ENCODE data around the gene C1orf198. TPM values are rescaled to one million over a fixed set of nuclear protein-coding genes. Genes with fewer than 3 reads are reported as not detected.

C1orf198 gene
- total and polyA plus RNA-seq, 2 of the 8 experiments (the other 6 are each of a cell fraction or from before 2014, with no cell fraction given) = 30.6 to 45.0 TPM

- H2BK15ac ChIP-seq (ENCODE audit: low read length) = no peak overlapping the region
- DNase-seq (ENCODE audit: low read depth in 1 of 2, low spot score in 2 of 2) (no peak), FAIRE-seq (no peak)
- H3K4ac ChIP-seq (replicated peaks; ENCODE audit: insufficient read length, low read depth, low read length) = no peak overlapping the region
- no peak overlapping the region for H2AK5ac ChIP-seq (ENCODE audit: low read depth, low read length)
- H3K36me3 ChIP-seq (ENCODE audit: control insufficient read depth in 2 of 4, insufficient read depth in 4 of 4, low read length in 3 of 4) = no peaks in the 10 kb centered on the region
- H3K23ac ChIP-seq (ENCODE audit: insufficient read length) = no peak overlapping the region
- no peaks in the 10 kb centered on the region for H3K23me2 ChIP-seq (ENCODE audit: low read depth, low read length)
- H2BK120ac ChIP-seq (replicated peaks; ENCODE audit: low read depth, low read length) = no peak overlapping the region
- no peak overlapping the region for H3K9ac ChIP-seq (replicated peaks in 1 of 4; ENCODE audit: extremely low read depth in 1 of 4, low read depth in 3 of 4, low read length in 3 of 4)
- no peak overlapping the region; the same call in 1 of the 2 replicates for H4K8ac ChIP-seq (ENCODE audit: extremely low read depth, insufficient read depth, low read length)
- no peak overlapping the region for H2BK5ac ChIP-seq (ENCODE audit: low read depth, low read length)
- no peaks in the 10 kb centered on the region for H3K79me1 ChIP-seq (ENCODE audit: low read depth, low read length)
- no peak overlapping the region for H2BK20ac ChIP-seq (ENCODE audit: low read length)
- H4K5ac ChIP-seq (ENCODE audit: insufficient read length, low read depth, low read length) = no peak overlapping the region
- no peak overlapping the region for H3K18ac ChIP-seq (ENCODE audit: extremely low read depth, low read length)
- ChIA-PET POLR2A (ENCODE audit: partially characterized antibody) (no interaction called here), CTCF (ENCODE audit: partially characterized antibody) (interaction anchor here (0.6 kb wide), 1 partner anchor 12 kb away, joined by 3 read pairs; no protein-coding TSS in a partner anchor)
- H3K4me1 ChIP-seq (replicated peaks in 1 of 4; ENCODE audit: control insufficient read depth in 3 of 4, insufficient read depth in 4 of 4, low read length in 3 of 4) = peaks cover 0 to 6% (median 4%) of the 10 kb centered on the region in 4 experiments; a peak in 3 of 7 replicates
- no peak overlapping the region for H3K4me2 ChIP-seq (ENCODE audit: insufficient read depth in 1 of 2, low read depth in 2 of 2, low read length in 2 of 2)
- WGBS, 2 experiments (ENCODE audit: extremely low coverage in 1 of 2, insufficient coverage in 1 of 2, insufficient read length in 1 of 2, insufficient replicate concordance in 2 of 2, low coverage in 1 of 2, low lambda C conversion rate in 2 of 2, missing lambda C conversion rate in 1 of 2) = 87% methylated on average over 8 of the region's 8 CpGs; no CpG with 5 or more reads in 1 of the 2 experiments
- H3K27ac ChIP-seq (ENCODE audit: low read depth, low read length) = no peak overlapping the region
- no peak overlapping the region for H2BK12ac ChIP-seq (ENCODE audit: low read depth, low read length)
- TF ChIP-seq EP300 (IDR thresholded peaks at IDR 0.05; ENCODE audit: borderline replicate concordance in 1 of 2, low read depth in 2 of 2, low read length in 2 of 2) = no peak
- TF ChIP-seq SRF (IDR thresholded peaks at IDR 0.05; ENCODE audit: low read depth, low read length) = no peak
- no peak for TF ChIP-seq SUZ12 (IDR thresholded peaks at IDR 0.05; ENCODE audit: low read length)
- no peak for TF ChIP-seq ASH2L (IDR thresholded peaks at IDR 0.05; ENCODE audit: low read length)
- TF ChIP-seq, protein P1, sequence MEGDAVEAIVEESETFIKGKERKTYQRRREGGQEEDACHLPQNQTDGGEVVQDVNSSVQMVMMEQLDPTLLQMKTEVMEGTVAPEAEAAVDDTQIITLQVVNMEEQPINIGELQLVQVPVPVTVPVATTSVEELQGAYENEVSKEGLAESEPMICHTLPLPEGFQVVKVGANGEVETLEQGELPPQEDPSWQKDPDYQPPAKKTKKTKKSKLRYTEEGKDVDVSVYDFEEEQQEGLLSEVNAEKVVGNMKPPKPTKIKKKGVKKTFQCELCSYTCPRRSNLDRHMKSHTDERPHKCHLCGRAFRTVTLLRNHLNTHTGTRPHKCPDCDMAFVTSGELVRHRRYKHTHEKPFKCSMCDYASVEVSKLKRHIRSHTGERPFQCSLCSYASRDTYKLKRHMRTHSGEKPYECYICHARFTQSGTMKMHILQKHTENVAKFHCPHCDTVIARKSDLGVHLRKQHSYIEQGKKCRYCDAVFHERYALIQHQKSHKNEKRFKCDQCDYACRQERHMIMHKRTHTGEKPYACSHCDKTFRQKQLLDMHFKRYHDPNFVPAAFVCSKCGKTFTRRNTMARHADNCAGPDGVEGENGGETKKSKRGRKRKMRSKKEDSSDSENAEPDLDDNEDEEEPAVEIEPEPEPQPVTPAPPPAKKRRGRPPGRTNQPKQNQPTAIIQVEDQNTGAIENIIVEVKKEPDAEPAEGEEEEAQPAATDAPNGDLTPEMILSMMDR (IDR thresholded peaks at IDR 0.05; ENCODE audit: control extremely low read depth in 1 of 3, insufficient read depth in 1 of 3, low read depth in 1 of 3, low read length in 3 of 3) = no peak
- H4K91ac ChIP-seq (replicated peaks; ENCODE audit: insufficient read length, low read length) = no peak overlapping the region
- no peak overlapping the region for H3K14ac ChIP-seq (ENCODE audit: insufficient read length)
- no peaks in the 10 kb centered on the region for H3K27me3 ChIP-seq (replicated peaks in 1 of 4; ENCODE audit: control insufficient read depth in 3 of 4, extremely low read depth in 1 of 4, insufficient read depth in 3 of 4, low read length in 3 of 4)
- no peaks in the 10 kb centered on the region for H3K9me3 ChIP-seq (ENCODE audit: insufficient read depth in 2 of 2, low read depth in 1 of 2, low read length in 1 of 2)
- H3K56ac ChIP-seq (replicated peaks; ENCODE audit: insufficient read length, low read depth, low read length) = no peak overlapping the region
- no peak overlapping the region for H2AFZ ChIP-seq (ENCODE audit: low read length)
- H3K79me2 ChIP-seq (ENCODE audit: control insufficient read depth in 1 of 2, insufficient read depth in 2 of 2, low read length in 2 of 2) = no peaks in the 10 kb centered on the region
- no peak overlapping the region for H3K4me3 ChIP-seq (ENCODE audit: extremely low read depth in 1 of 4, insufficient read depth in 2 of 4, low read depth in 3 of 4, low read length in 4 of 4)
- no peaks in the 10 kb centered on the region for H4K20me1 ChIP-seq (replicated peaks in 1 of 2; ENCODE audit: control insufficient read depth in 1 of 2, insufficient read depth in 2 of 2, low read length in 2 of 2)
Measured at GRCh38 chr1:230875370-230875769, 7.0 kb upstream of the C1orf198 start.
